IMR-90 (cell line): ENCODE measurements around the gene BSND.

Experiments
- BHLHE40 ChIP-seq: fragments of 150-350 bp; IDR thresholded peaks from 2 replicates; pipeline ENCODE4 v1.6.1; 2016; ENCODE audit warnings: mild to moderate bottlenecking, low read depth, low read length
- MAZ ChIP-seq: IDR thresholded peaks from 2 replicates; pipeline ENCODE4 v1.6.1; 2012; ENCODE audit warnings: low read depth, mild to moderate bottlenecking, low read length, improper control_type of control experiment, moderate library complexity, borderline replicate concordance
- POLR2A ChIP-seq: IDR thresholded peaks from 2 replicates; pipeline ENCODE4 v1.6.1; 2012; ENCODE audit warnings: mild to moderate bottlenecking, low read depth, low read length
- RAD21 ChIP-seq: IDR thresholded peaks from 2 replicates; pipeline ENCODE4 v1.6.1; 2012; ENCODE audit warnings: low read length, improper control_type of control experiment
- RFX5 ChIP-seq: IDR thresholded peaks from 2 replicates; pipeline ENCODE4 v1.8.0; 2012; ENCODE audit warnings: low read depth, mild to moderate bottlenecking, low read length, moderate library complexity
- SMC3 ChIP-seq: fragments of 150-350 bp; IDR thresholded peaks from 2 replicates; pipeline ENCODE4 v1.6.1; 2016; ENCODE audit warnings: low read depth, mild to moderate bottlenecking, antibody characterized with exemption, low read length, moderate library complexity
- USF2 ChIP-seq: fragments of 150-350 bp; IDR thresholded peaks from 2 replicates; pipeline ENCODE4 v1.6.1; 2017; ENCODE audit warnings: mild to moderate bottlenecking, antibody characterized with exemption, low read length, low read depth
- TF ChIP-seq, protein P1 (sequence below): conservative IDR thresholded peaks from 2 replicates; pipeline ENCODE4 v1.5.1; 2012; ENCODE audit warnings: mild to moderate bottlenecking, low read depth, low read length, improper control_type of control experiment
- TF ChIP-seq, protein P2 (sequence below): fragments of 150-350 bp; IDR thresholded peaks from 2 replicates; pipeline ENCODE4 v1.6.1; 2016; ENCODE audit warnings: low read depth, mild to moderate bottlenecking, low read length, moderate library complexity, borderline replicate concordance

DNA sequence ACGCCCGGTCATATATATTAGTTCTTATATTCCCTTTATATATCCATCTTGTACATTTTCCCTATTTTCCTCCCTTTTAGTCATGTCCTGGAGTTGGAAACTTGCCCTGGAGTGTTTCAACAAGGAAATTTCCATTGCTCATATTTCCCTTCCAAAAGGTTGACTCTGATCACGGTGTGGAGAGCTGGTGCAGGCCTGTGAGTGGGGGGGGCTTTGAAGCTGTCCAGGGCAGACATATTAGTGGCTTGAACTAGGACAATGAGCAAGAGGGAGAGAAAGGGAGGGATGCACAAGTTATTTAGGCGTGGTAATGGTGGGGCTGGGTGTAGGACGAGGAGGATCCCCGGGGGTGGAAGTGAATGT lies 48.7 kb upstream of the BSND start:
- TF ChIP-seq, protein P1, sequence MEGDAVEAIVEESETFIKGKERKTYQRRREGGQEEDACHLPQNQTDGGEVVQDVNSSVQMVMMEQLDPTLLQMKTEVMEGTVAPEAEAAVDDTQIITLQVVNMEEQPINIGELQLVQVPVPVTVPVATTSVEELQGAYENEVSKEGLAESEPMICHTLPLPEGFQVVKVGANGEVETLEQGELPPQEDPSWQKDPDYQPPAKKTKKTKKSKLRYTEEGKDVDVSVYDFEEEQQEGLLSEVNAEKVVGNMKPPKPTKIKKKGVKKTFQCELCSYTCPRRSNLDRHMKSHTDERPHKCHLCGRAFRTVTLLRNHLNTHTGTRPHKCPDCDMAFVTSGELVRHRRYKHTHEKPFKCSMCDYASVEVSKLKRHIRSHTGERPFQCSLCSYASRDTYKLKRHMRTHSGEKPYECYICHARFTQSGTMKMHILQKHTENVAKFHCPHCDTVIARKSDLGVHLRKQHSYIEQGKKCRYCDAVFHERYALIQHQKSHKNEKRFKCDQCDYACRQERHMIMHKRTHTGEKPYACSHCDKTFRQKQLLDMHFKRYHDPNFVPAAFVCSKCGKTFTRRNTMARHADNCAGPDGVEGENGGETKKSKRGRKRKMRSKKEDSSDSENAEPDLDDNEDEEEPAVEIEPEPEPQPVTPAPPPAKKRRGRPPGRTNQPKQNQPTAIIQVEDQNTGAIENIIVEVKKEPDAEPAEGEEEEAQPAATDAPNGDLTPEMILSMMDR: no peak
- no peak for TF ChIP-seq POLR2A
- no peak for TF ChIP-seq BHLHE40
- TF ChIP-seq RAD21: no peak
- no peak for TF ChIP-seq USF2
- TF ChIP-seq, protein P2, sequence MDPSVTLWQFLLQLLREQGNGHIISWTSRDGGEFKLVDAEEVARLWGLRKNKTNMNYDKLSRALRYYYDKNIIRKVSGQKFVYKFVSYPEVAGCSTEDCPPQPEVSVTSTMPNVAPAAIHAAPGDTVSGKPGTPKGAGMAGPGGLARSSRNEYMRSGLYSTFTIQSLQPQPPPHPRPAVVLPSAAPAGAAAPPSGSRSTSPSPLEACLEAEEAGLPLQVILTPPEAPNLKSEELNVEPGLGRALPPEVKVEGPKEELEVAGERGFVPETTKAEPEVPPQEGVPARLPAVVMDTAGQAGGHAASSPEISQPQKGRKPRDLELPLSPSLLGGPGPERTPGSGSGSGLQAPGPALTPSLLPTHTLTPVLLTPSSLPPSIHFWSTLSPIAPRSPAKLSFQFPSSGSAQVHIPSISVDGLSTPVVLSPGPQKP: no peak
- TF ChIP-seq SMC3: no peak
- no peak for TF ChIP-seq RFX5
- TF ChIP-seq MAZ: no peak
